ENCODE results near the gene TTLL10. TPM values are rescaled to one million over a fixed set of nuclear protein-coding genes. Genes with fewer than 3 reads are reported as not detected.

The TTLL10 gene
- total and polyA plus RNA-seq, 2 of the 8 experiments (the other 6 are each of a cell fraction or from before 2014, with no cell fraction given), result 1.1 to 1.7 TPM

DNA sequence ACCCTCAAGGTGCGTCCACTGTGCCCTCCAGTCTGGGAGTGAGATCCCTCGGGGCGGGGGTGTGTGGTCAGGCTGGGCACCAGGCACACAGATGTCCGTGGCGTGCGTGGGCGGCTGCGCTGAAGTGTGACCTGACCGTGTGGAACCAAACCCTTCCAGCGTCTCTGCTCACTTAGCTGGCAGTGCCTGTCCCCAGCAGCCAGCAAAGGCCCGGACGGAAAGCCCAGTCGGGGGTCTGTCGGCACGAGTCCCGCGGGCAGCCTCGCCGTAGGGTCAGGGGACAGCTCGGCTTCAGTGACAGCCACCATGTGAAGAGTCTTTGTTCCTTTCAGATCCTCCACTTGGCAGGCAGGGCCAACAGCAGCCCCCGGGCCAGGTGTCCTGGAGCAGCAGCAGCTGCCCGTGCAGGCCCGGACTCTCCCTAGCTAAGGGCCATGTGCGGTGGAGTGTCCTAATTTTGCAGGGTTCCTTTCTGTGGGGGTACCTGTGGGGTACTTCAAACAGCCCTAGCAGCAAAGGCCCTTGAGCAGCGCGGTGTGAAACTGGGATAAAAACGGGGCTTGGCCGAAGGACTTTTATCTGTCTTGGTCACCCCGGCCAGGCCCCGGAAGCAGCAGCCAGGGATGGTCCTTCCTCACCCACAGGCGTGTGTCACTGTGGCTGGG is 11.6 kb downstream of the TTLL10 start (continued):
- TF ChIP-seq, protein P1, sequence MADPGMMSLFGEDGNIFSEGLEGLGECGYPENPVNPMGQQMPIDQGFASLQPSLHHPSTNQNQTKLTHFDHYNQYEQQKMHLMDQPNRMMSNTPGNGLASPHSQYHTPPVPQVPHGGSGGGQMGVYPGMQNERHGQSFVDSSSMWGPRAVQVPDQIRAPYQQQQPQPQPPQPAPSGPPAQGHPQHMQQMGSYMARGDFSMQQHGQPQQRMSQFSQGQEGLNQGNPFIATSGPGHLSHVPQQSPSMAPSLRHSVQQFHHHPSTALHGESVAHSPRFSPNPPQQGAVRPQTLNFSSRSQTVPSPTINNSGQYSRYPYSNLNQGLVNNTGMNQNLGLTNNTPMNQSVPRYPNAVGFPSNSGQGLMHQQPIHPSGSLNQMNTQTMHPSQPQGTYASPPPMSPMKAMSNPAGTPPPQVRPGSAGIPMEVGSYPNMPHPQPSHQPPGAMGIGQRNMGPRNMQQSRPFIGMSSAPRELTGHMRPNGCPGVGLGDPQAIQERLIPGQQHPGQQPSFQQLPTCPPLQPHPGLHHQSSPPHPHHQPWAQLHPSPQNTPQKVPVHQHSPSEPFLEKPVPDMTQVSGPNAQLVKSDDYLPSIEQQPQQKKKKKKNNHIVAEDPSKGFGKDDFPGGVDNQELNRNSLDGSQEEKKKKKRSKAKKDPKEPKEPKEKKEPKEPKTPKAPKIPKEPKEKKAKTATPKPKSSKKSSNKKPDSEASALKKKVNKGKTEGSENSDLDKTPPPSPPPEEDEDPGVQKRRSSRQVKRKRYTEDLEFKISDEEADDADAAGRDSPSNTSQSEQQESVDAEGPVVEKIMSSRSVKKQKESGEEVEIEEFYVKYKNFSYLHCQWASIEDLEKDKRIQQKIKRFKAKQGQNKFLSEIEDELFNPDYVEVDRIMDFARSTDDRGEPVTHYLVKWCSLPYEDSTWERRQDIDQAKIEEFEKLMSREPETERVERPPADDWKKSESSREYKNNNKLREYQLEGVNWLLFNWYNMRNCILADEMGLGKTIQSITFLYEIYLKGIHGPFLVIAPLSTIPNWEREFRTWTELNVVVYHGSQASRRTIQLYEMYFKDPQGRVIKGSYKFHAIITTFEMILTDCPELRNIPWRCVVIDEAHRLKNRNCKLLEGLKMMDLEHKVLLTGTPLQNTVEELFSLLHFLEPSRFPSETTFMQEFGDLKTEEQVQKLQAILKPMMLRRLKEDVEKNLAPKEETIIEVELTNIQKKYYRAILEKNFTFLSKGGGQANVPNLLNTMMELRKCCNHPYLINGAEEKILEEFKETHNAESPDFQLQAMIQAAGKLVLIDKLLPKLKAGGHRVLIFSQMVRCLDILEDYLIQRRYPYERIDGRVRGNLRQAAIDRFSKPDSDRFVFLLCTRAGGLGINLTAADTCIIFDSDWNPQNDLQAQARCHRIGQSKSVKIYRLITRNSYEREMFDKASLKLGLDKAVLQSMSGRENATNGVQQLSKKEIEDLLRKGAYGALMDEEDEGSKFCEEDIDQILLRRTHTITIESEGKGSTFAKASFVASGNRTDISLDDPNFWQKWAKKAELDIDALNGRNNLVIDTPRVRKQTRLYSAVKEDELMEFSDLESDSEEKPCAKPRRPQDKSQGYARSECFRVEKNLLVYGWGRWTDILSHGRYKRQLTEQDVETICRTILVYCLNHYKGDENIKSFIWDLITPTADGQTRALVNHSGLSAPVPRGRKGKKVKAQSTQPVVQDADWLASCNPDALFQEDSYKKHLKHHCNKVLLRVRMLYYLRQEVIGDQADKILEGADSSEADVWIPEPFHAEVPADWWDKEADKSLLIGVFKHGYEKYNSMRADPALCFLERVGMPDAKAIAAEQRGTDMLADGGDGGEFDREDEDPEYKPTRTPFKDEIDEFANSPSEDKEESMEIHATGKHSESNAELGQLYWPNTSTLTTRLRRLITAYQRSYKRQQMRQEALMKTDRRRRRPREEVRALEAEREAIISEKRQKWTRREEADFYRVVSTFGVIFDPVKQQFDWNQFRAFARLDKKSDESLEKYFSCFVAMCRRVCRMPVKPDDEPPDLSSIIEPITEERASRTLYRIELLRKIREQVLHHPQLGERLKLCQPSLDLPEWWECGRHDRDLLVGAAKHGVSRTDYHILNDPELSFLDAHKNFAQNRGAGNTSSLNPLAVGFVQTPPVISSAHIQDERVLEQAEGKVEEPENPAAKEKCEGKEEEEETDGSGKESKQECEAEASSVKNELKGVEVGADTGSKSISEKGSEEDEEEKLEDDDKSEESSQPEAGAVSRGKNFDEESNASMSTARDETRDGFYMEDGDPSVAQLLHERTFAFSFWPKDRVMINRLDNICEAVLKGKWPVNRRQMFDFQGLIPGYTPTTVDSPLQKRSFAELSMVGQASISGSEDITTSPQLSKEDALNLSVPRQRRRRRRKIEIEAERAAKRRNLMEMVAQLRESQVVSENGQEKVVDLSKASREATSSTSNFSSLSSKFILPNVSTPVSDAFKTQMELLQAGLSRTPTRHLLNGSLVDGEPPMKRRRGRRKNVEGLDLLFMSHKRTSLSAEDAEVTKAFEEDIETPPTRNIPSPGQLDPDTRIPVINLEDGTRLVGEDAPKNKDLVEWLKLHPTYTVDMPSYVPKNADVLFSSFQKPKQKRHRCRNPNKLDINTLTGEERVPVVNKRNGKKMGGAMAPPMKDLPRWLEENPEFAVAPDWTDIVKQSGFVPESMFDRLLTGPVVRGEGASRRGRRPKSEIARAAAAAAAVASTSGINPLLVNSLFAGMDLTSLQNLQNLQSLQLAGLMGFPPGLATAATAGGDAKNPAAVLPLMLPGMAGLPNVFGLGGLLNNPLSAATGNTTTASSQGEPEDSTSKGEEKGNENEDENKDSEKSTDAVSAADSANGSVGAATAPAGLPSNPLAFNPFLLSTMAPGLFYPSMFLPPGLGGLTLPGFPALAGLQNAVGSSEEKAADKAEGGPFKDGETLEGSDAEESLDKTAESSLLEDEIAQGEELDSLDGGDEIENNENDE (IDR thresholded peaks at IDR 0.05; ENCODE audit: insufficient replicate concordance, low read length), result no peak
- TF ChIP-seq POLR2AphosphoS5 (IDR thresholded peaks at IDR 0.05; ENCODE audit: low read depth, low read length), result no peak
- no peak for TF ChIP-seq BRCA1 (IDR thresholded peaks at IDR 0.05; ENCODE audit: low read depth, low read length)
- TF ChIP-seq TCF12 (IDR thresholded peaks at IDR 0.05; ENCODE audit: low read depth, low read length), result no peak
- no peak for TF ChIP-seq KDM1A (IDR thresholded peaks at IDR 0.05; ENCODE audit: borderline replicate concordance, low read length)
- no peak for TF ChIP-seq HDAC2 (IDR thresholded peaks at IDR 0.05; ENCODE audit: borderline replicate concordance in 1 of 2, low read depth in 2 of 2, low read length in 2 of 2)
- no peak for TF ChIP-seq POU5F1 (IDR thresholded peaks at IDR 0.05; ENCODE audit: low read depth, low read length)
- TF ChIP-seq CREB1 (IDR thresholded peaks at IDR 0.05), result no peak
- TF ChIP-seq CHD2 (IDR thresholded peaks at IDR 0.05; ENCODE audit: low read length), result no peak
- no peak for TF ChIP-seq NRF1 (IDR thresholded peaks at IDR 0.05; ENCODE audit: low read depth, low read length)
- no peak for TF ChIP-seq NANOG (IDR thresholded peaks at IDR 0.05; ENCODE audit: insufficient read depth, low read depth, low read length, poor library complexity, severe bottlenecking)

Data from H1 (cell line).